DMS79 (cell line): ENCODE results near the gene CKMT2.
"Not testable (repeated sequence)": the region's sequence is repeated elsewhere in the genome, so short reads cannot be mapped to it uniquely, and the experiment has no call there.

Experiments
- DNase-seq: peaks from one replicate; lab custom pipeline; 2025; lab: John Stamatoyannopoulos, UW

Gene CKMT2

DNA sequence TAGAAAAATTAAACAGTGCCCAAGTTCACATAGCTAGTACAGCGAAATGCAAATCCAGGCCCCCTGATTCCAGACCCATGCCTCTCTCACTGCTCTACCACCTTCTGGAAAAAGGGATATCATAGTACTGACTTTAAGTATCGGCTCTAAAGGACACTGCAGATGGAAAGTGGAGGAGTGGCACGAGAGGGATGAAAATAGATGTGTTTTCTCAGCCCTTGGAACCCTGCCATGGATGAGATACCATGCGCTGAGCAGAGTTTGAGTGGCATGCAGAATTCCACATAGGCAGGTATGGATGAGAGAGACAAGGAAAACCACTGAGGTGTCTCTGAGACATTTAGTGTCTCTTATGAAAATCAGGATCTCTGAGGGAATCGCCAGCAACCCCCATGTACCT lies 18.8 kb downstream of the CKMT2 start:
- no peak for DNase-seq

GRCh38 chr5:81252904-81253303 lies 19.8 kb downstream of the CKMT2 start:
- DNase-seq = no peak

DNA sequence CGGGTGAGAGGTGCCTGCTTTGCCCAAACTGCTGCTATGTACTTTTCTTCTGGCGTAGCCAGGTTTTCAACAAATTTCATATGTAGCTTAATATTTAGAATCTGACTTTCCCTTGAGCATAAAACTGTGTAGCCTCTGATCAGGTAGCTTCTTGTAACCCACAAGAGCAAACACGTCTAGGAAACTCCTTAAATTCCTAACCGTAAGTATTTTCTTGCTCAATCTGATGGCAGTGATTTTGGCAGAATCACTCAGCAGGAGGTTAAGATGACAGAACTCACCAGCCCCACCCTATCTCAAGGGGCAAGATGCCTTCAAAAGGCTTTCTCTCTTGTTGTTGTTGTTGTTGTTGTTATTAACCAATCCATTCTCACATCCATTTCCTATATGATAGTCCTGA lies 20.8 kb downstream of the CKMT2 start:
- DNase-seq = no peak

- no peak for DNase-seq
Measured at GRCh38 chr5:81254886-81255559, 21.9 kb downstream of the CKMT2 start.

GRCh38 chr5:81256766-81257165 lies 23.6 kb downstream of the CKMT2 start:
- DNase-seq = no peak

- not testable (repeated sequence) for DNase-seq
Measured at GRCh38 chr5:81262796-81263195, 29.7 kb downstream of the CKMT2 start.

GRCh38 chr5:81265101-81265500 lies 32.0 kb downstream of the CKMT2 start:
- no peak for DNase-seq

DNA sequence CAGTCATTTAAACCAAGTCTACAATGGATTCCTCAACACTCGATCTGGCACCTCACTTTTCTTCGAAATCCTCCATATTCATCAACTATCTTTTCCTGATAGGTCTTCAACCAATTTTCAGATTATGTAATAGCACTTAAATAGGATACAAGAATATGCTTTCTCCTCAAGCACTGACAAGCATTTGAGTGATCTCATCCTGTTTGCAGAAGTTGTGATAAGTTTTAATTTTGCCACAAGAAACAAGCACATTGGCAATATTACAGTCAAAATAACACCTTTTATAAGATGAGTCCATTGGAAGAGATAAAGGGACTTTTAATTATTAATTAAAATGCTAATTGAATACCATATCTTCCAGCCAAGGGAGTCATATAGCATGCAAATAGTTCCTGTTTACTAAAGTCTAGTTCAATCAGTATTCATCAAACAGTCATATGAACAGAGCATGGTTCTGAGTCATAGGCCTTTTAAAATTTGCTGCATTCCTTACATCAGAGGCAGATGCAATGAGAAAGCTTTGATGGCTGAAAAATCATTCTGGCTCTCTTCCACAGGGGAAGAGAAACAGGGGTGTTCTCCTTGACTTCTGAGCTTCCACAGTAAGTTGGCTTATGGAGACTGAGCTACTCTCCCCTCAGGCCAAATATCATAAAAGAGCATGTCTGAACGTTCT lies 35.5 kb downstream of the CKMT2 start:
- no peak for DNase-seq

- DNase-seq = no peak
Measured at GRCh38 chr5:81269751-81270393, 36.8 kb downstream of the CKMT2 start.

- DNase-seq = not testable (repeated sequence)
Measured at GRCh38 chr5:81270394-81271027, 37.4 kb downstream of the CKMT2 start.

- DNase-seq = no peak
Measured at GRCh38 chr5:81283976-81284375, 50.9 kb downstream of the CKMT2 start.

DNA sequence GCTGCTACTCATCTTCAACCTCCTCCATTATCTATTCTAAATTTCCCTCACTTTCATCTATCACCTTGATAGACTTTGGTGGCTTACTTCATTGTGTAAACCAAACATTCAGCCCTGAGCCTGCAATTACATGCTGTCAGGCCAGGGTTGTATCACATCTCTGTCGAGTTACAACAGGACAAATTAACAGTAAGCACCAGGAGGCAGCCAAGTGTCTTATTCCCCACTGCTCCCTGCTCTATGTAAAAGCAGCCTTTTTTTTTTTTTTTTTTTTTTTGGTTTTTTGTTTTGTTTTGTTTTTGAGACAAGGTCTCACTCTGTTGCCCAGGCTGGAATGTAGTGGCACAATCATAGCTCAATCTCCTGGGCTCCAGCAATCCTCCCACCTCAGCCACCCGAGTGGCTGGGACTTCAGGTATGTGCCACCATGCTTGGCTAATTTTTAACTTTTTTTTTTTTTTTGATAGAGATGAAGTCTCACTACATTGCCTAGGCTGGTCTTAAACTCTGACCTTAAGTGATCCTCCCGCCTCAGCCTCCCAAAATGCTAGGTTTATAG lies 53.0 kb downstream of the CKMT2 start:
- DNase-seq = no peak

- no peak for DNase-seq
Measured at GRCh38 chr5:81288021-81288433, 54.9 kb downstream of the CKMT2 start.

GRCh38 chr5:81290146-81290545 lies 57.0 kb downstream of the CKMT2 start:
- DNase-seq = no peak

GRCh38 chr5:81292130-81292529 lies 59.0 kb downstream of the CKMT2 start:
- DNase-seq = no peak

- not testable (repeated sequence) for DNase-seq
Measured at GRCh38 chr5:81294021-81294420, 60.9 kb downstream of the CKMT2 start.

DNA sequence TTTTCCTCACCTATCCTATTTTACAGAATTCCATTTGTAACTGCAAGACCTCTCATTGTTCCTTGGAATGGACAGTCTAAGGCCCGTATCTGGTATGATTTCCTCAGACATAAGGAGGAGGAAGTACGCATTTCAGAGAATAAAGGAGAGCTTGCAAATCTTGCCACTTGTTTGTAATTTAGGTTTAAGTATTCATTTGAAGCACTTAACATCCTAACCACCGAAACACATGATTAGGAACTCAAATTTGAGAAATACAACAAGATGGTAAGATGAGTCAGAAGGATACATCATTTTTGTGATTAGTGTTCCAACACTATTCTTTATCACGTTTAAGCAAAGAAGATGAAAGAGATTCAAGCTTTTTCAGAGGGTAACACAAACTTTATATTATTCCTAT lies 64.4 kb downstream of the CKMT2 start:
- DNase-seq = no peak

GRCh38 chr5:81300921-81301270 lies 67.8 kb downstream of the CKMT2 start:
- no peak for DNase-seq

GRCh38 chr5:81301271-81302015 lies 68.3 kb downstream of the CKMT2 start, which contains the start of gene ZCCHC9:
TSS of gene ZCCHC9 (plus strand) at chr5:81301587. CDS start at chr5:81304758, 3,171 bp downstream.
- peak; percentile 82 for DNase-seq

- no peak for DNase-seq
Measured at GRCh38 chr5:81302596-81302995, 69.5 kb downstream of the CKMT2 start.

GRCh38 chr5:81303563-81303962 lies 70.4 kb downstream of the CKMT2 start:
- no peak for DNase-seq

DNA sequence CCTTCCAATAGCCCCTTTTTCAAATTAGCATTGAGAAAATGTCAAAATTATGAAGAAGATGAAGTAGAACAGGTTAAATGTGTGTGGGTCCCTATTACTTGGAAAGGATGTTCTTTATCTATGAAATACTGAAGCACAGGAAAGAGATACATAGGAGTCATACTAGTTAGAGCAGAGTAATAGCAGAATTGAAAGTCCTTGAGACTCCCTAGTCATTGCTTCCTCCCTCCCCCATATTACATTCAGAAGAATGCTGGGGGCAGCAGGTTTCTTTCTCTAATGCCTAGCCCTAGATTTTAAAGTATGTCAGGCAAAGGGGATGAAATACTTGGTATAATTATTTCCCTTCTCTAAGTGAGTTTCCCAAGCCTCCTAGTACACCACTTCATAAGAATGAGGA lies 72.7 kb downstream of the CKMT2 start:
- DNase-seq = no peak
